NCI-H774 (cell line): ENCODE data around the gene KIF21B.

Source experiments
- DNase-seq: peaks from one replicate; lab custom pipeline; 2025; lab: John Stamatoyannopoulos, UW

KIF21B gene

DNA sequence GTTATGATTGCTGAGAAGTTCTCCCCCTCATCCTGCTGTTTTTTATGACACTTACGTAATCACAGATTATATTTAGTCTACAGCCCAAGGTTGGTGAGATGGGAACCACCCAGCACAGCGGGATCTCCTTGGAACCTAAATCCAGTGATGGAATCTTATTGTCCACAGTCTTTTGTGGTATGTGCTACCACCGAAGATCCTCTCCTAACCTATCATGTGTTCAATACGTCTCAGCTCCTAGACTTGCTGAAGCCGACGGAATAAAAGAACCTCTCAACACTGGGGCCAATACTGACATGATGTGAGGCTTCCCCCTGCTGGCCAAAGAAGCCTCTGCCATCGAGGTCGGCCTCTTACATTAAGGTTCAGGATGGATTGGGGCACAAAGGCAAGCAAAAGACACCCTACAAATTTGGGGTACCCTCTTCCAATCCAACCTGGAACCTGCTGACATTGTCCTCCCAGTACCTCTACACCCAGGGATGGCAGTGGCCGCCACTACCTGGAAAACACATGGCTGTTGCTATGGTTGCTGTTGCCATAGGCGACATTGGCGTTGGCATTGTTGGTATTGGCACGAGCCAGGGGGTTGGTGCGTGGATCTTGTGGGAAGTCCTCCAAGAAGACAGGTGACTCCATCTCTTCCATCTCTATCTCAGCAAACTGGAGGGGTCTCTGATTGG is 19.4 kb upstream of the KIF21B start:
- DNase-seq = peak; percentile 73

DNA sequence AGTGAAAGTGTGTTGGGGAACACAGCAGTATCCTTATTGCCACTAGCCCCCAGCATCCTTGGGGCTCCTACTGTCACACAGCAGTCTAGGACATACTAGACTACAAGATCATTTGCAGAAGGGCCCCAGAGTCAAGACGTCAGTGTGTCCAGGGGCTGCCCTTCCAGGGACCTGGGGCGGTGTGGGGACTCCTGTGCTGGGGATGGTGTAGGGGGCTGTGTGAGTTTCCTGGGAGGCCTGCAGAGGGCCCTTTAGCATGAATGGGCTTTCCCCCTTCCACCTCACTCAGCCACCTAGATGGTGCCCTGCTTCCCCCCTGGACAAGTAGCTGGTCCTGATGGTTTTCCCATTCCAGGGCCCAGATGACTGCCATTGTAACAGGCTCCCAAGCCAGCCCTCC is 17.5 kb upstream of the KIF21B start:
- DNase-seq = no peak

DNA sequence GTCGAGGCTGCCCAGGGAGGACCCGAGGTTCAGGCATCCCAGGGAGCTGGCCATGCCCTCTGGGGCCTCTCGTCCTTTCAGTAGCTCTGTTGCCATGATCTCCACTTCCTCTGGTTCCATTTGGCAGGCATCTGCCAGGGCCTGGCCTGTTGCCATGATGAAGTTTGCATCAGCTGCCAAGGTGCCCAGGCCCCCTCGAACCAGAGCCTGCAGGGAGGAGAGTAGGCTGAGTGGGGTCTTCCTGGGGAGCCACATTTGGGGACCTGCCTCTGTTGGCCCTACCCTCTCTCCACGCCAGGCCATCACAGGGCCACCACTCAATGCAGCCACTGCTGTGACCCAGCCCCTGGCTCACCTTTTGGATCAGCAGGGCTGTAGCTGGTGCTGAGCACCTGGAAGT is 16.4 kb upstream of the KIF21B start:
- DNase-seq = no peak

DNA sequence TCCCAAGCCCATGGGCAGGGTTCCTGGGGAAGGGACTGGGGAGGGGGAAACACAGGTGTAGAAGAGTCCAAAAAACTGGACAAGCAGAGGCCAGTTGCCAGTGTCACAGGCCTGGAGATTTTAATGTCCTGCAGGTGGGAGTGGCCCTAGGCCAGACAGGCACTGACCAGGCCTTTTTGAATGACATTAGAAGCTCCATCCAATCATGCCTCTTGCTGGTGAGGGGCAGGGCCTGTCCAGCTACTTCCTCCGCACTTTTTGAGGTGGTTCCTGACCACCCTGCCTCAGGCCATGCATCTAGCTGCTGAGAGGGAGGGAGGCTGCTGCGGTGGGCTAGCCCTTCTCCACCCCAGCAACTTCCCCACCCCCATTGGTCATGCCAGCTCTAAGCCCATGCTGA is 15.9 kb upstream of the KIF21B start:
- DNase-seq = no peak

DNA sequence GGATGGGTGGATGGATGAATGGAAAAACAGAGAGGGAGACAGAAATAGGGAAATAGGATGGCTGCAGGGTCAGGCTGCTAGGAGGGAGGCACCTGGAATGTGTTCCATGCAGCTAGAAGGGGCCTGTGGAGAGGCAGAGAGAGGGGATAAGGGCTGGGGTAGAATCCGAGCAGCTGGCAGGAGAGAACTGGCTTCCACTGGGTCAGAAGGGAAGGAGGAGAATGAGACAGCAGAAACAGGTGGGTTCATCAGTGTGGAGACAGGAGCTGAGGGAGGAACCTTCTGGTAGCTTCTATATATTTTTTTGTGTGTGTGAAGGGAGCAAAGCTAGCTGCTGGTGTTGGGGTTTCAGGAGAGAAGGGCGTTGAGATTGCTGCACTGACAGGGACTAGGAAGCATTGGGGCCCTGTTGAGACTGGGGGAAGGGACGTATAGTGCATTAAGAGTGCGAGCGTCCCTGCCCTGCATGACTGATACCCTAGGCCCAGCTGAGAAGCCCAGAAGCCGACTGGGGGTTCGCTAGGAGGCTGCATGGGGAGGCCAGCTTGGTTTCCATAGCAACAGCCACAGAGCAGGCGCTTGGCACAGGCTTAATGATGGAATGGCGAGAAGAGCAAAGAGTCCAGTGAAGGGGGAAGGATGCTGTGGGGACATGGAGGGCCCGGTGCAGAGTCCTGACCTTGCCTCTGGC is 14.8 kb upstream of the KIF21B start:
- peak; percentile 4 for DNase-seq

DNA sequence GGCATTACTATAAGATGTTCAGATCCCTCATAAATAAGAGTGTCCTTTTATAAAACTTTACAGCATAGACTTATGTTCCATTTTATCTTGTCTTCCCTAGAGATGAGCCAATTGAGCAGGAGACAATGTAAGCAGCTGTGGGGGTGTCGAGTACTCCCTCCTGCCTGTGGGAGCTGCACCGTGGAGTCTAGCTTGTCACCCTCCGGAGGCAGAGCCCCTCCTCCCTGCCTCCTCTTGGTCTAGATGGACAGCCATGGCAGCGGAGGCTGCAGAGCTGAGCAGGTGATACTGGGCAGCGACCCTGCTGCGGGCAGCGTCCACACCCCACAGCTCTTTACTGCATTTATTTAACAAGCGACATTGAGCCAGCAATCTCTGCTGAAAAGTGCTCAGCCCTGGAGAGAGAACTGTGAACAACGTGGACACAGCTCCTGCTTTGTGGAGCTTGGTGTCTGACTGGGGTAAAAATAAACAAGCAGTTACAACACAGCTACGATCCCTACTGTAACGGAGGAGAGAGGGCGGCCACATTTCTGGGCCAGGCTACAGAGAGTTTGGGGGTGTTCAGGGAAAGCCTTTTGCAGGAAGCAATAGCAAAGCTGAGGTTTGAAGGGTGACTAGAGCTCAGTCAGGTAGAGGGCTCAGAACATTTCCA is 12.8 kb upstream of the KIF21B start:
- DNase-seq = no peak

DNA sequence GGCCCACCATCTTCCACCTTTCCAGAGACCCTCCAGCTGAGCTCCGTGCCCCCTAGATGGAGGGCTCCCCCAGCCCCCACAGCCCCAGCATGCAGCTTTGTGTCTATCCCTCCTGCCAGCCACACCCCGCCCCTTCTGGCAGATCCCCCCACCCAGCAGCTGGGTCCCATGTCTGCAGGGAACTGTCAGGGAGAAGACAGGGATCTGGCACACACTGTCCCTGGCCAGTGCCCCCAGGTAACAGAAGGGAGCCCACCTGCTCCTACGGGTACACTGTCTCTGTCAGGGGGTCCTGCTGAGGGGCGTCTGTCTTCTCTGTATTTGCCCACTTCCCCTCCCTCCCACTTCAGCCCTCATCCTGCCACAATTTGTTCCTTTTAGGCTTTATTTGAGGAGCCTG is 11.2 kb upstream of the KIF21B start:
- DNase-seq = no peak

DNA sequence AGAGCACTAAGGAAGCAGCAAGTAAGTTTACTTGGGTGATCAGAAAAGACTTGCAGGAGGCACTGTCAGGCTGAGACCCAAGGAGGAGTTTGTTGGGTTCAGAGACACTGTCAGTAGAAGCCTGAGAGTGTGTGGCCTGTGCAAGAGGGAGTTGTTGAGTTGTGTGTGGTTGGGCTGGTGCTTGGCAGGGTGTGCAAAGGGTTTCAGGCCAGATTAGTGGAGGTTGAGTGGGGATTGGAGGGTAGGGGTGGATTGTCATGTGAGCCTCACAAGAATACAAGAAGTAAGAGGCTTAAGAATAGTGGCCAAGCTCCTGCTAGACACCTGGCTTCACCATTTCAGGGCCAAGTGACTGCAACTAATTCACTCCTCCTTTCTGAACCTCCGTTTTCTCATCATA is 8.9 kb upstream of the KIF21B start:
- DNase-seq = no peak

DNA sequence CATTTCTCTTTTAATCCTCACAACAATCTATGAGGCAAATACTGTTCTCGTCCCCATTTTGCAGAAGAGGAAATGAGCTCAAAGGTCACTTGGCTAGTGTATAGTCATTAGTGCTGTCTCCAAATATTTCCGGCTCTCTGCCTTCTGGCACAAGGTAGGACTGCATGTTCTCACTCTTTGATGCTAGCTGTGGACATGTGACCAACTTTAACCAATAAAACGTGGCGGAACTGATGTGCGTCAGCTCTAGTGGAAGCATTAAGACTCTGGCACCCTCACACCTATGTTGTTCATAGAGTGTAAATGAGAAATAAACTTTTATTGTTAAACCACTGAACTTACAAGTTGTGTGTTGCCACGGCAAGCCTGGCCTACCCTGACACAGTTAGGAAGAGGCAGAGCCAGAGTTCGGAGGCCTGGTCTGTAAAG is 5.0 kb upstream of the KIF21B start:
- DNase-seq = no peak

DNA sequence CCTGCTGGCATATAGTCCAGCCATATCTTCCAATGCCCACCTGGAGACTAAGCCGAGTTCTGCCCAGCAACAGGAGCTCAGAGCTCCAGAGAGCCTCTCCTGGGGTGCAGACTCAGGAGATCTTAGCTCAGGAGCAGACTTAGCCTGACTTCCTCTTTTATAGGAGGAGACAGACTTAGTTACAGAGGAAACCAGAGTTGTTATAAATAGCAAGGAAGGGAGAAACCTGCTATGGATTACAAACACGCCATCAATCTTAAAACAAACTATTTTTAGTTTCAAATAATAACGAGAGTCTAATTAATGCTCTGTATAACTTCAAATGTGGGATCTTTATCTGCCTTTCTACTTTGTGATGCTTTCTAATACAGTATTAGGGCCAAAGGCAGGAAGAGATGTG is 3.3 kb upstream of the KIF21B start:
- DNase-seq = no peak

DNA sequence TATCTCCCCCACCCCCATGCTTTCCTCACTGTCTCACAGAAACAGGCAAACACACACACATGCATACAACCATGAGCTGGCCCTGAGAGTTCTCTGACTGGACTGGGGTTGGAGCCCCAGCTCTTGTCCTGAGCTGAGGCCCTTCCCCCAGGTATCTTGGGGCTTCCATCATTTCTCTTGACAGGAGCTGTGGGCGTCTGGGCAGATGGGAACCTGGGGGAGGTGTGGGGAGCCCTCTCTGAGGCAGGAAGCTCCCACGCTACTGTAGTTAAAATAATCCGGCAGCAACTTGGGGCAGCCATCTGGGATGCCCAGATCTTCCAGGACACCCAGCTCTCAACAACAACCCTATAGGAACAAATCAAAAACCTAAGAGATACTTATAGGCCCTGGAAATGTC is 2.7 kb upstream of the KIF21B start:
- DNase-seq = no peak

DNA sequence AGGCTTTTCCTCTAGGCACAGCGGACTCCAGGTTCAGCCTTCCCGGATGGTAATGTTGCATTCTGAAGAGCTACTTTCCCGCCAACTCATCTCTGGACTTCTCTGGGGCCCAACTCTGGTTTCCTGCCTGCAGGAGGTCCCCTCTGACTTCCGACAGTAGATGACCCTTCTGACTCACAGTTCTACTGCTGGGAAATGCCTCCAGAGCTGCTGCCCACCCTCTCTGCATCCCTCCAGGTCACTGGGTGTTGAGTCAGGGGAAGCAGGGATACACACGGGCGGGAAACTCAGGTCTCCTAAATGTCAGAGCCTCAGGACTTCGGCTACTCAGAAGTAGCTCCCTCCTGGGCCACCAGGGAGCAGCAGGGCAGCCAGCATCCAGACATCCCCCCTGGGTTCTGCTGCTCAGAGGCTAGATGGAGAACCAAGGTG is 2.1 kb upstream of the KIF21B start:
- DNase-seq = no peak

DNA sequence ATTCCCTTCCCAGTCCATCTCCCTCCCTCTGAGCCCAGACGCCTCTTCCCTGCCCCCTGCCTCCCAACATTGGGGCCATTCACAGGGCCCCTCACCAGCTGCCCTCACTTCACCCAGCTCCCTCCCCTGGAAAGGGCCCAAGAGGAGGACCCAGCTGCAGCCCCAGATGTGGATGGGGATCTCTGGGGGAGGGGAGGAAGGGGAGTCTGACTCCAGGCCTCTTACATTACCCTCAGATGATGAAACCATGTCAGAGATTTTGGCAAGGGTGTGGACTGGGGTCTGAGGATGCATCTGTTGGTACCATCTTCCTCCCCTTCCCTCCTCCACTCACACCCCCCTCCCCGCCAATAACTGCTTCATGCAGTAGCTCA is 1.1 kb upstream of the KIF21B start:
- no peak for DNase-seq

DNA sequence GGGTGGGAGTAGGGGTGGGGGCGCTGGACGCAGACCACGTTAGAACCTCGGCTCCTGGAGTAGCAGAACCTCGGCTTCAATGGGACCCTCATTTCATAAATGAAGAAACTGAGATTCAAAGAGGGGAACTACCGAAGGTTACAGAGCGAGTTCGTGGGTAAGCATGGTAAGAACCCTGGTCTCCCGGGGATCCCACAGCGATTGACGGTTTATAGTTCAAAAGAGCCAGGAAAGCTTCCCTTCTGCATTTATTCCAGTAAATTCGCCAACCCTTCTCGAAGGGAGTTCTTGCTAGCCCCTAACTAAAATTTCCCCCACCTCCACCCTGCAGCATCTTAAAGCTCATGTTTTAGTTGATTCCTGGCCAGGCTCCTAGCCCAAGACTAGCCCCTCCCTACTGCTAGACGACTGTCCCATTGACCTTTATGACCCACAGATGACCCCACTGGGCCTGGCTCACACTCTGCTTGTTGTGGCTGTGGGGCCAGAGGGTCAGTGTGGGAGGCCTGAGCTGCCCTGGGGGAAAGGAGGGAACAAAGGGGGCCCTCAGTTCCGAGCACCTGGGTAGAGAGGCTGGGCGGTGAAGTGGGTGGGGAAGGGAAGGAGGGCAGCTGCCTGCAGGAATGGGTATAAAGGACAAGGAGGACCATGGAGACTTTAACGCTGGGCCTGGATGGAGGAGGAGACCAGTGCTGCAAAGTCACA is 558 bp upstream of the KIF21B start:
- DNase-seq = no peak

DNA sequence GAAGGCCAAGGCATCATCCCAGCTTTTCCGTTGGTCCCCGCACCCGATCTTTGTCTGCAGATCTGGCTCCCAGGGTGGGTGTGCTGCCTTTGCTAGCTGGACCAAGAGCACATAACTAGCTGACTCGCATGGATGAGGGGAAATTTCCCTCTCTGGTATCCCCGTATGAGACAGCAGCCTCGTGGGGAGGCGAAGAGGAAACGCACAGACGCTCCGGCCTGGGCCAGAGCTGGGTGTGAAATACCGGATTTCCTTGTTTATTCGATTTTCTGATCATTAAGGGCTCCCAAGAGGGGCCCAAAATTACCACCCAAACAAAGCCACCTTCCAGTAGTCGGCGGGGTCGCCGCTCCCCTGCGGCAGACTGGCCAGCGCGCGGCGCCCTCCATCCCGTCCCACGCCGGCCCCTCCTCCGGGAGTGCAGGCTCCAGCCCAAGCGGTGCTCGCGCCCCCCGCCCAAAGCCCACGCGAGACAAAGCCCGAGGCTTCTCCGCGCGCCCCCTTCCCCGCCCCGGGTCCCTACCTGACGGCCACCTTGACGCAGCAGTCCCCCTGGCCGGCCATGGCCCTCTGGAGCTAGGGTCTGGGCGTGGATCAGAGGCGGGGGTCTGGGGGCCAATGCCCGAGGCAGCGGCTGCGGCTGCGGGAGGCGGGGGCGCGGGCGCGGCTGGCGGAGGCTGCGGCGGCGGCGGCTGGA is 546 bp downstream of the KIF21B start:
- DNase-seq = no peak

DNA sequence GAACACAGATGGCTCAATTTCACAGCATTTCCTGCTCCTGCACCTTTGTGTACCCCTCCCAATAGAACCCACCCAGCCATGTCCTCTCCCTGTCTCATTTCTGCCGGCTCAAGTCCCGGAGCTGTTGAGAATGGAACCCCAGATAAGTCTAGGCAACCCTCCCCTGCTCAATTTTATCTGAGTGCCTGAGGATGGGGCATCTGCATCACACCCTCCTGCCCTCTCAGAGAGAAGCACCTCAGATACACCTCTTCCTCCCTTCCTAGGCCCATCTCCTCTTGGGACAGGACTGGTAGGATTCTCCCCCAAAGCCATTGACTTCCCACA is 1.1 kb downstream of the KIF21B start:
- DNase-seq = no peak

DNA sequence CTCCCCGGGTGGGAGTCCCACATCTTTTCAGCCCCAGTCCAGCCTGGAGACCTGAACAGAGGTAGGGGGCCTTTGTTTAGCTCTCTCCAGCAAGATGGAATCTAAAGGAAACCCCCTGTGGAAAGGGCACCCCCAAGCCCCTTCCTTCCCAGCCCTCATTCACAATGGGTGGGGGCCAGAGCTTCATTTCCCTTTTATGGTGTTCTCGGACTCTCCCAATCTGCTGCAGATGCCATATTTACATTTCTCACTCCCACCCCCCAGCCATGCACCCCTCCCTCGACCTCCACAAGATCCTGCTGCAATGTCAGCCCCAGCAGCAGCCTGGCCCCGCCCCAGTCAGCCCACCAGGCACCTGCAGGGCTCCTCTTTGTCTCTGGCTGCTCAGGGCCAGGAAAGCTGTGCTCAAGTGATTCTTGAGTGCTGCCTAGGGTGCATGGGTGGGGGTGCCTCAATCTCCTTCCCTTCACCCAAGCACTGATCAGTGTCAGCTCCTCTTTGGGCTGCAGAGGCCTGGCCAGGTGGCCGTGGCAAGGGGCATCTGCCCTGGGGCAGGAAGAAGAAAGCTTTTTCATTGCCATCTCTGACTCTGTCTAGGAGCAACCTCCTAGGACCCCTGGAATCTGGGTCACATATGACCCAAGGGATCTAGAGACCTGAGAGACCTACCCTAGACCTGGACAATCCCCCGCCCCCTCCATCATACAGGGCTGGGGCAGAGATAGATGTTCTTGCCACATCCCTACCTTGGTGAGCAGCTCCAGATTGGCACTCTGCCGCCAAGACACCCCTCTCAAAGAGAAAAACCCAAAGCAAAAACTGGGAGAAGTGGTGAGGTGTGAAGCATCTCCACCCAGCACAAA is 1.7 kb downstream of the KIF21B start:
- no peak for DNase-seq

DNA sequence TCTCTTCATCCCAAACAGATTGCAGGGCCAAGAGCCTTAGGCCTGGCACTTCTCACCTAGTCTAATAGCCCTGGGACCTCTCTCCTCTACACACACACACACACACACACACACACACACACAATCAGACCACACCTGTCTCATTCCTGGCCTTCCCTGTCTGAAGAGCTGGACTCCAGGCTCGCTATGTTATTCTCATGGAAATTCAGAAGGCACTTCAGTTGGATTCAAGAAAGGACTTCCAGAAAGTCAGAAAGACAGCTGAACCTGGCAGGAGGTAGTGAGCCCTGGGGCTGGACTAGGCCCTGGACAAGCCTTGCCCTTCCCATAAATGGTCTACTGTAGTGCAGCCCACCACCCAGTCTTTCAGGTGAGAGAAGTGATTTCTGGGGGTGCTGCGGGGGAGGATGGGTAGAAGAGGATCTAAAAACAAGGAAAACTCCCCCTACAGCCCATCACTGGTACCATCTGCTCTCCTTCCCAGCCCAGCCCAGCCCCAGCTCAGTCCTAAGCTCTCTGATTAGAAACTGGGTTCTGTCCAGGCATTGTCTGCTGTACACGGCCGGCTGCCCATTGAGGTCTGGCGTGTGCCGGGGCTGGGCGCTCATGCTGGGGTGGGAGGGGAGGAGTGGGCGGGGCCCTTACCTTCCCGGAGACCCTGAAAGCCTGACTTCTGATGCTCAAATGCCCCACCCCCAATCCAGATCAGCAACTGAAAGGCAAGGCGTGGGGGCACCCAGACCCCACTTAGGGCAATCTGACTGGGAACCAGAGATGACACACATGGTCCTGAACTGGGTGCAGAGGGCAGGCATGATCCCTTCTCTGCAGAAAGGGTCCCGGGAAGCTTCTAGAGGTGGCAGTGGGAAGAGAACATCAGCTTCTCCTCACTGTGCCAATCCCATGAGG is 2.5 kb downstream of the KIF21B start:
- DNase-seq = no peak

DNA sequence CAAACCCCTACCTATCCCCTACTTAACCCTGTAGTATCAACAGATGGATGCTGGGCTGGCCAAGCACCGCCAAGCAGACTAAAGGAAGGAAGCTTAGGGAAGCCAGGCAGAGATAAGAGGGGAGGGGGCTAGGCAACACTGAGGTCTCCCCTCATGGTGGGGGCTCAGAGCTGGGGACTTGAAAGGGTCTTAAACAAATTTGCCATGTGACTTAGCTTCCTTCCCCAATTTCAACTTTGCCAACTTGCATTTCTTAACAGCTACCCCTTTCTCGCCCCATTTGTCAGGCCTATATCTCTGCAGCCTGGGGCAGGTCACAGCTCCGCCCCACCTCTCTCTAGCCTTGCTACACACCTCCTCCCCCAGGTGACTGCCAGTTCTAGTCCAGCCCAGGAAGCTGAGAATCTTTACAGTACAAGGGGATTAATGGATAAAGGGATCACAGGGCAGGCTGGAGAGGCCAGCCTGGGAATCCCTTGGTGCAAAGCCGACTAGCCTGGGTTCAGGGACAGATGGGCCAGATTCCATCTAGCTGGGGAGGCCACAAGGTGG is 3.4 kb downstream of the KIF21B start:
- no peak for DNase-seq
